T follicular helper cell (primary cell): Measurements from ENCODE around the gene GSTM2.

ENCODE experiments used
- DNase-seq: peaks from one replicate; pipeline ENCODE4 v3.0.0-alpha.2; 2020; ENCODE audit warnings: low read depth
- total RNA-seq, 2 experiments: gene quantifications; one replicate each; lab custom pipeline; 2026; lab: John Stamatoyannopoulos, UW

GSTM2 gene
- total RNA-seq: 0.96 to 14.5 reads per million in 2 experiments

DNA sequence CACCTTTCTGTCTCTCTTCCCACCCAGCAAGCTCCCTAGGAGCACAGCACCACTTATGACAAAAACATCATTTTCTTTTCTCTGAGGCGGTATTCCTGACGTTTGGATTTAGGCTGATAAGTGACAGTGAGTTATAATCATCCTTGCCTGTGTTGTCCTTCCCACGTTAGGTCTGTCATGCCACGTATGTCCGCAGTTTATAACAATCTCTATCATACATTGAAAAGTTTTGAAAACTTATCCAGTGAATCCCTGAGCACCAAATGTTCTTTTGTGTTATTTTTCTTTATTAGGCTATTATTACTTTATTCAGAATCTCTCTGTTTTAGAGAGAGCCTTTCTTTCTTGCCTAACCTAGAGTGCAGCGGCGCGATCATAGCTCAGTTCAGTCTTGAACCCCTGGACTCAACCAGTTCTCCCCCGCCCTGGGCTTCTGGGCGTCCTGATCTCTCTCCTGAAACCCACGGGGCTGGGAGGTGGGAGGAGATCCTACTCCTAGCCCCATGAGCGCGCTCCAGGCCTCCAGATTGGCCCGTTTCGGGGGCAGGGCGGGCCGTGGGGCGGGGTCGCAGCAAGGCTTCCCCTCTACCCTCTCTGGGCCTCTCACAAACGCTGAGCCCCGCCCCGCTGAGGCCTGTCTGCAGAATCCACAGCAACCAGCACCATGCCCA is at the start of gene GSTM2:
GSTM2 (plus strand) TSS at position 606 of the 671 bp plus-strand sequence; CDS start at position 665, 59 bp downstream.
- DNase-seq: peak; percentile 71

DNA sequence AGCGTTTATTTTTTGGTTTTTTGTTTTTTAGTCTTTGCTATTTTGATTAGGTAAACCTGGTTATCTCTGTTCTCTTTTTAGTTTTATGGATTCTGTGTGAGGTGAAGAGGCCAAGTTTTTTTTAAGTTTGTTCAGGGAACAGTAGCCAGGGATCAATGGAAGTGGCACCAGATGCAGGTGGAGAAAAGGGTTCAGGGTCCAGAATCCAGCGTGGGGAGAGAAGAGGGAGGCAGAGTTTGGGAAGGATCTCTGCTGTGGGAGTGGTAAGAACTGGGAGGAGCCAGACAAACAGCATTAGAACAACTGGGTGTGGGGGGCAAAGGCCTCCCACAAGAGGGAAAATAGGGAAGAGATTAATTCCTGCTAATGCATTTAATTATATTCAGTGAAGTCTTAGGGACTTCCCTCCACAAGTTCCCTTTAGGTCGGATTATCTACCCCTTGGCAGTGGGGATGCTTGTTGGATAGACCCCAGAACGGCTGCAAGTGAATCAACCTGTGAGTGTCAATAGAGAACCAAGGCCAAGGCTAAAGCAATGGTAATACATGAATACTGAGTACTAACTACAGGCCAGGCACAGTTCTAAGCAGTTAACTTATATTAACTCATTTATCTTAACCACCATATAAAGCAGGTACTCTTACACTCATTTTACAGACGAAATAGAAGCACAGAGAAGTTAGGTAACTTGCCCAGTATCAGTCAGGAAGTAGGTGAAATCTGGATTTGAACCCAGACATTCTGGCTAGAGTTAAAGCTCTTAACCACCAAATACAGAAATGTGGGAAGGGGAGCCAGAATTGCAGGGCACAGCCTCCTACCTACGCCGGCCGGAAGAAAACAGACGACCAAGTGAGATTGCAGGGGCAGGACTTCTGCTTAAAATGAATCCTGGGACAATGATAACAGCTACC is 48.9 kb upstream of the GSTM2 start:
- no peak for DNase-seq

DNA sequence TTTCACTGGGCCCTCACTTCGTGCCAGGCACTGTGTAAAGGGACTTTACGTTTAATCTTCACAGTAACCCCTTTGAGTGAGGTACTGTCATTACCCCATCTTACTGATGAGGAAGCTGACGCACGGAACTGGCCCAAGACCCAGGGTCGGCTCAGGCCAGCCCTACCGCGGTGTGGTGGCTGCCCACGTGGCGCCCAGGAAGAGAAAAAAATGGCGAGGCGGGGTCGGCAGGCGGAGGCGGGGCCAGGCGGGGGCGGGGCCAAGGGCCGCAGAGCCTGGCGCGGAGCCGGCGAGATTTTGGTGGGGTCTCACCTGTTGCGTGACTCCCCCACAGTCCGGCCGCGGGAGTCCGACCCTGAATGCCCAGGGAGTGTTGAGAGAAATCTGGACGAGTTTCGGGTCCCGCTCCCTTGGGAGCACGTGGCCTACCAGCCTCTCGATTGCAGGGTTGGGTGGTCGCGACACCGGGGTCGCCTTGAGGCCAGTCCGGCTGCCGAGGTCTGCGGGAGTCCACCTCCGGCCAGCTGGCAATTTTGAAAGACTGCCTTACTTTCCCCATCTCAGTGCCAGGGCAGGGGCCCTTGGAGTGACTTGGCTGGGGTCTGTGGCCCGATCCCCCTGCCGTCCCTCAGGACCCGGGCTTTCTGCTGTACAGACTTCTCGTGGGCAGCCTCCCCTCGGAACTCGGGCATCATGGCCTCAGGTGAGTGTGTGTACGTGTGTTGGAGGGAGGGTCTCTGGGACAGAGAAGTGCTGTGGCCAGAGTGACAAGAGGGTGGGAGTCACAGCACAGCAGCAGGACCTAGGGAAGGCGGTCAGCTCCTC is 48.1 kb upstream of the GSTM2 start, which contains the start of the genes AMPD2 and GNAT2:
AMPD2 (plus strand) TSS at position 262 of the 825 bp plus-strand sequence. CDS start 1,339 bp downstream, outside the sequence.
GNAT2 (minus strand) TSS at position 41 of the 825 bp plus-strand sequence. CDS start 6,746 bp downstream, outside the sequence.
- DNase-seq: peak; percentile 48

DNA sequence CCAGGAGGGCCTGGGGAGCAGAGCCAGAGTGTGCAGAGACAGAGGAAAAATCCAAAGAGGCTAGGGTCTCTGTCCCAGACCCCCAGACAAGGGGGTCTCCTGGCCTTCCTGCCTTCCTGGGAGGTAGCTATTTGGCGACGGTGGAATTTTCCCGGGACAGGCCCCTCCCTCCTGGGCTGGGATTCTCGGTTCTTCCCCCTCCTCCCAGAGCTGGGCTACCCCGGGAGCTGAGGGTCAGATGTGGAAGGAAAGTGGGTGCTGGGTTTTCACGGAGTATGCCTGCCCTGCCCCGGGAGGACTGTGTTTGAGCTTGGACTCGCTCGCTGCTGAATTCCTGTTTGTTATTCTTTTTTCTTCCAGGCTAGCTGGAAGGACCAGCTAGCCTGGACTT is 47.5 kb upstream of the GSTM2 start:
- no peak for DNase-seq

DNA sequence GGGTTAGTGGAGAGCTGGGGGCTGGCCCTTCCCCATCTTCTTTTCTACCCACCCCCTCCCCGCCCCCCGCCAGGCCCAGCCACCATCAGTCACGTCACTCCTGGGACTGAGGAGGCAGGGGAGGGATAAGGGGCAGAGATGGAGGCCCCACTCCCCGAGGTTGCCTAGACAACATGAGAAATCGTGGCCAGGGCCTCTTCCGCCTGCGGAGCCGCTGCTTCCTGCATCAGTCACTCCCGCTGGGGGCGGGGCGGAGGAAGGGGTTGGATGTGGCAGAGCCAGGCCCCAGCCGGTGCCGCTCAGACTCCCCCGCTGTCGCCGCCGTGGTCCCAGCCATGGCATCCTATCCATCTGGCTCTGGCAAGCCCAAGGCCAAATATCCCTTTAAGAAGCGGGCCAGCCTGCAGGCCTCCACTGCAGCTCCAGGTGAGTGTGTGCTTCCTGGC is 47.0 kb upstream of the GSTM2 start:
- DNase-seq: peak; percentile 95

DNA sequence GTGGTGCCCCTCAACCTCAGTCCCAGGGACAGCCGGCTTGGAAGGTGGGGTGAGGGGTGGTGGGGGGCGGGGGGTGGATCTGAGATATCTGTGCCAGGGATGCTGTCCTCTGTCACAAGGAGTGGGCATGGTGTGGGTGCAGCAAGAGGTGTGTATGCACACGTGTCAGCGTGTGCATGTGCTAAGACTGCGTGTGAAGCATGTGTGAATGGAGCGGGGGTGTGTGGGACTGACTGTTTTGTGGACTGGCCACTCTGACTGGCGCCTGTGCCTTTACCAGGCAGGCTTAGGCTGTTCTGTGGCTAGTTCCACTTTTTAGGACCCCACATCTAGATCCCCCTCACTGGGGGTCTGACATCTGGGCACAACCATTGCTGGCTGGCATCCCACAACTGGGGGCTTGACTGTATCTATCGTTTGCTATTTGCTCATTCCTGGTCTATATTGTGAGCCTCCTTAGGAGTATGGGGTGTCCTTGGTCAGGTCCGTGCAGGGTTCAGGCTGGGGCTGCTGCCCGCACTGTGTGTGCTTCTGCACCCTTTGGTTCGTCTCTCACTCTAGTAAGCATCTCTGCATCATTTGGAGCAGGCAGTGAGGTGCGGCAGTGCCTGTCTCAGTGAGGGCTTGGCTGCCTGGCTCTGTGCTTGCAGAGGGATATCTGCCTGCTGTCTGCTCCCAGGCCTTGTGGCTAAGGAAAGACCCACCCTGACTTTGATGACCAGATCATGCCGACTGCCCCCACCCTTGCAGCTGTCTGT is 46.3 kb upstream of the GSTM2 start:
- DNase-seq: no peak

DNA sequence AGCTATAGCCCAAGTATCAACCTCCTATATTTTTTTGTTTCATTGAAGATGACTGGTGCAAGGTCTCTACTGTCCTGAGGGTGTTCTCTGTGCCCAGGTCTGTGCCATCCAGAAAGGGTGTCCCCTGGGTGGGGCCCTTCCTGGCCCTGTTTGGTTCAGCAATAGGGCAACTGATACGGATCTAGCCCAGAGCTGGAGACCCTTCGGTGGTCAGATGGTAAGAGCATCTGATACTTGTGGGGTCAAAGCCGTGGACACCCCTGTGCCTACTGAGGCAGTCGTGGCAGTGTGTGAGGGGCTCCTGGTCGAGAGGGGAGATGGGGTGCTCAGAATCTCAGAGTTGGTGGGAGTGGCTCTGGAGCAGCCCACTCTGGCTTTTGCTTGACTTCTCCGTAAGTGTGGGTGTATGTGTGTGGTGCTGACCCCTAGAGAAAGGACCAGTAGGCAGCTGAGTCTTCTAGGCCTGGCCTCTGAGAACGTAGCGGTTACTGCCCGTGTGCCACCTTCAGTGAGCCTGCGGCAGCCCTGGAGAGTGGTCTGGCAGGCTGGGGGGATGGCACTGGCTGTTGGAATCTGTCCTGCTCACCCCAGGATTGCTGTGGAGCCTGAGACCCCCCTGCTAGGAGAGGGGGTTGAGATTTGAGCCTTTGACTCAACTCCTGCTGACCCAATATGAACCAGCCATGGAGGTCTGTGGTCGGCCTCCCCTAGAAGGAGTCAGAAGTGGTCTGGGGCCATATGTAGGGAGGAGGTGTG is 45.5 kb upstream of the GSTM2 start:
- DNase-seq: no peak

DNA sequence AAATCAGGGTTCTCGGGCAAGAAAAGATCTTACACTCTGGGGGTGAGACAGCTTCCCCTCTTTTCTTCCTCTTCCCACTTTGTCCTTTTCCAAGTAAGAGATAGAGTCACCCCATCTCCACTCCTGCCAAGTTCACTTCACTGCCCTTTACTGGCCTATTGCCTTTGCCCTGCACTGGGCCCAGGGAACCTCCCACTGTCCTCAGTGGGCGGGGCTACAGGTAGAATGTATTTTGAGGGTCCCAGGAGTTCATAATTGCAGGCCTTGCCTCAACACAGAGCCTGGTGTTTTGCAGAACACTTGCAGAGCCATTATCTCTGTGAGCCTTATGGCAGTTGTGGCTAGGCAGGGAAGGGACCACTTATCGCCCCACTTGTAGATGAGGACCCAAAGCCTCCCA is 45.0 kb upstream of the GSTM2 start:
- DNase-seq: no peak

DNA sequence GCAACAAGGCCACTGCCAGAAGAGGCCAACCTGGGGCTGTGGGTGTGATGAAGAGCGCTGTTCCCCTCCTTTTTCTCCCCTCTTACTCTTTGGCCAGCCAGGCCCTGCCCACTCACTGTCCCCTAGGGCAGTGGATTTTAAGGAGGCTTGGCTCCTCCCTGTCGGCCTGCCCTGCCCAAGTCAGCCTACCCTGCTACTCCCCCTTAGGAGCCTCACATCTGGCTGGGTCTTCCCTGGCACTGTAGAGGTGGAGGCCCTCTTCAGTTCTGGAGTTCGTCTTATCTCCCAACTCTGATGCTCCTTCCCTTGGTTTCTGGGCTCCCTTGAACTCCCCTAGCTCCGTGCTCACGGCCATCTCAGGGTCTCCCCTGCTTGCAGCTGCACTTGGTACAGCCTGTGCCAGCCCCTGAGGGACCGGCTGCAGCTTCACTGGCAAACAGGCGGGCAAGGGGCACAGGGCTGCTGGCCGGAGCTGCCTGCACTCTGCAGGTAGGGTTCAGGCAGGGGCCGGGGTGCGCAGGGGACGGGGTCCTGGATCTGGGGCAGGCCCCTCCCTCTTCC is 44.2 kb upstream of the GSTM2 start:
- DNase-seq: no peak

DNA sequence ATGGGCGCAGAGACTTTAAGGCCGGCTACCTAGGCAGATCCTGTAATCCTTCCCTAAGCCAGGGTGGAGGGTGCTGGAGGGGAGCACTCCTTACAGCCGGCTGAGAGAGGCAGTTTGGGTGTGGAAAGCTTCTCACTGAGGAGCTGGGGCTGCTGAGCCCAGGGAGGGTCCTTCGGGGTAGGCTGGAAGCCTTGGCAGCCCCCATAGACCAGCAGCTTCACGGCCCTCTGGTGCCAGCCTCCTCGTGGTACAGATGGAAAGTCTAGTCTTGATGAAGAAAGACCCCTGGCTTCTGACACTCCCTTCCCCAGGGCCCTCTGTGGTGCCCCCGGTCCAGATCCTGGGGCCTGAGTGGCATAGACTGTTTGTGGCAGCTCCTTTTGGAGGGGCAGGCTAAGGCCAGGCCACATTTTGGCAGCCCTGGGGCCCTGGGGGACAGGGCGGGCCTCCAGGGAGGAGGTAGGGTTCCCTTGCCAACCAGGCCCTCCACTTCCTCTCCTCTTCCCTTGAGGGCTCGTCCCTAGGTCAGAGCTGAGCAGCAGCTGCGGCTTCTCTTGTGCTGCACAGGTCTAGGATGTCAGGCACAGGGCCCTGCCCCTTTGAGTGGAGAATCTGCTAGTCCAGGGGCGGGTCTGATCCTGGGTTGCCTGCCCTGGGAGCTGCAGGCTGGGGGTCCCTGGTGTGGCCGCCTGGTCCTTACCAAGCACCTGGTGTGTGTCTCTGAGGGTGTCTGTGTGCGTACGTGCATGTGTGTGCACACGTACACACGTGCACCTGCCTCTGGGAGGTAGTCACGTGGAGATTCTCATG is 43.5 kb upstream of the GSTM2 start:
- DNase-seq: no peak

DNA sequence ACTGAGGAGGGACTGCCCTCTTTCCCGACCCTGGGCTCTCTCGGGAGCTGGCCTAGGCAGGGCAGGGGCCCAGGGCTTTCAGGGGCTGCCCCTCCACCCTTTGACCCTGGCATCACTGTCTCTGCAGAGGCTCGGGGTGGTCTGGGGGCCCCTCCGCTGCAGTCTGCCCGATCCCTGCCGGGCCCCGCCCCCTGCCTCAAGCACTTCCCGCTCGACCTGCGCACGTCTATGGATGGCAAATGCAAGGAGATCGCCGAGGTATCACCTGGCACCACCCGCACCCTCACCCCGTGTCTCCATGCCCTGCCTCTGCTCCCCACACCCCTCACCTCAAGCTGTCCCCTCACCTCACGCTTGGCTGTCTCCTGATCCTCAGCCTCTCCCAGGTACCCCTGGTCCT is 42.7 kb upstream of the GSTM2 start:
- no peak for DNase-seq

DNA sequence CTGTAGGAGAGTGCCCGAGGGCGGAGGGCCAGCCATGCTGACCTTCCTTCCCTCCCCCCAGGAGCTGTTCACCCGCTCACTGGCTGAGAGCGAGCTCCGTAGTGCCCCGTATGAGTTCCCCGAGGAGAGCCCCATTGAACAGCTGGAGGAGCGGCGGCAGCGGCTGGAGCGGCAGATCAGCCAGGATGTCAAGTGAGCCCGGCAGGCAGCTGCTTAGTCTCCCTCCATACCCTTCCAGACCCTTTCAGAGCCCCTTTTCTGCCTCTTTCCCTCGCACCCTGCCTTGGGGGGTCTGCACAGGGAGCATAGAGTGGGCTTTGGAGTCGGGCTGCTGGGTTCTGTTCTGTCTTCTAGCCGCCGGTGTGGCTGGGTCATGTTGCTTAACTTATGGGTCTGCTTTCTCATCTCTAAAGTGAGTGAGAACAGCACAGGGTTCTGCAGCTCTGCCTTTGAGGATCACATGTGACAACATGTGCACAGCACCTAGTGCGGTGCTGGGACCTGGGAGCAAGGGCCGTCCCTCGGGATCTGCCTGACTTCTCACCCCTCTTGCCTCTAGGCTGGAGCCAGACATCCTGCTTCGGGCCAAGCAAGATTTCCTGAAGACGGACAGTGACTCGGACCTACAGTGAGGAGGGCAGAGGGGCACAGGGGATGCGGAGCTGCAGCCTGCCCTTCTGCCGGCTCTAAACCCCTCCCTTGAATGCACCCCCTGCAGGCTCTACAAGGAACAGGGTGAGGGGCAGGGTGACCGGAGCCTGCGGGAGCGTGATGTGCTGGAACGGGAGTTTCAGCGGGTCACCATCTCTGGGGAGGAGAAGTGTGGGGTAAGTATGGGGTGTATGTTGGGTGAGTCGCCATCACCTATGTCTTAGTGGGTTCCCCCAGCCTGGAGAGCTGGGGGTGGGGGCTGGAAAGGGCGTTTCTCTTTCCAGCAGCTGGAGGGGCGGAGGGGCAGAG is 42.0 kb upstream of the GSTM2 start:
- no peak for DNase-seq

DNA sequence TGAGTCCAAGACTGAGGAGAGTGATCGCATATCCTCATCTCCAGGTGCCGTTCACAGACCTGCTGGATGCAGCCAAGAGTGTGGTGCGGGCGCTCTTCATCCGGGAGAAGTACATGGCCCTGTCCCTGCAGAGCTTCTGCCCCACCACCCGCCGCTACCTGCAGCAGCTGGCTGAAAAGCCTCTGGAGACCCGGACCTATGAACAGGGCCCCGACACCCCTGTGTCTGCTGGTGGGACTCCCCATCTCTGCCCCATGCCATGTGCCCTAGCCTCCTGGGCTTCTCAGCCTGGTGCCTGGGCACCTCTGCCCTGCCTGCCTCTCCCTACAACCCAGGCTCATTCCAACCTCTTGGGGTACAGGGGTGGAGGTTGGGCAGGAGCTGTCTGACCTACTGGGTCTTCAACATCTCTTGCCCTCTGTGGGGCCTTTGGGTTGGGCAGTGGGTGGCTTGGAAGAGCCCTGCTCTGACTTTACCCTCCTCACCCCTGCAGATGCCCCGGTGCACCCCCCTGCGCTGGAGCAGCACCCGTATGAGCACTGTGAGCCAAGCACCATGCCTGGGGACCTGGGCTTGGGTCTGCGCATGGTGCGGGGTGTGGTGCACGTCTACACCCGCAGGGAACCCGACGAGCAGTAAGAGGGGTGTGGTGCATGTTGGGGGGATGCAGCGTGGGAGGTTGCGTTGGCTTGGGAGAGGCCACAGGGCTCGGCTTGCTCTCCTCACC is 41.0 kb upstream of the GSTM2 start:
- DNase-seq: no peak

DNA sequence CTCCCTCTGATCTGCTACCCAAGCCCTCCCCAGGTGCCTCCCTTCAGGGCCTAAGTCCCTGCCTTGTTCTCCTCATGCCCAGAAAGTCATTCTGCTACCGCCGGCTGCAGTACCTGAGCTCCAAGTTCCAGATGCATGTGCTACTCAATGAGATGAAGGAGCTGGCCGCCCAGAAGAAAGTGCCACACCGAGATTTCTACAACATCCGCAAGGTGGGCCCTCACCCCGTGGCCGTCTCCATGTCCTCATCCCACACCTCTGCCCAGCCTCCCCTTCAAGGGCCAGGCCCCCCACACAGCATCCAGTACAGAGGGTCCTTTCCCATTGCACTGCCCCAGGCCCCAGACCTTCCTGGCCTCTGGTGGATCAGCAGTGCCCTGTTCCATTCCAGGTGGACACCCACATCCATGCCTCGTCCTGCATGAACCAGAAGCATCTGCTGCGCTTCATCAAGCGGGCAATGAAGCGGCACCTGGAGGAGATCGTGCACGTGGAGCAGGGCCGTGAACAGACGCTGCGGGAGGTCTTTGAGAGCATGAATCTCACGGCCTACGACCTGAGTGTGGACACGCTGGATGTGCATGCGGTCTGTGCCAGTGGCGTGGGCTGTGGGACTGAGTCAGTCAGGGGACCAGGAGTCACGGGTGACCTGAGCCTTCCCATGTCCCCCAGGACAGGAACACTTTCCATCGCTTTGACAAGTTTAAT is 40.0 kb upstream of the GSTM2 start:
- no peak for DNase-seq

DNA sequence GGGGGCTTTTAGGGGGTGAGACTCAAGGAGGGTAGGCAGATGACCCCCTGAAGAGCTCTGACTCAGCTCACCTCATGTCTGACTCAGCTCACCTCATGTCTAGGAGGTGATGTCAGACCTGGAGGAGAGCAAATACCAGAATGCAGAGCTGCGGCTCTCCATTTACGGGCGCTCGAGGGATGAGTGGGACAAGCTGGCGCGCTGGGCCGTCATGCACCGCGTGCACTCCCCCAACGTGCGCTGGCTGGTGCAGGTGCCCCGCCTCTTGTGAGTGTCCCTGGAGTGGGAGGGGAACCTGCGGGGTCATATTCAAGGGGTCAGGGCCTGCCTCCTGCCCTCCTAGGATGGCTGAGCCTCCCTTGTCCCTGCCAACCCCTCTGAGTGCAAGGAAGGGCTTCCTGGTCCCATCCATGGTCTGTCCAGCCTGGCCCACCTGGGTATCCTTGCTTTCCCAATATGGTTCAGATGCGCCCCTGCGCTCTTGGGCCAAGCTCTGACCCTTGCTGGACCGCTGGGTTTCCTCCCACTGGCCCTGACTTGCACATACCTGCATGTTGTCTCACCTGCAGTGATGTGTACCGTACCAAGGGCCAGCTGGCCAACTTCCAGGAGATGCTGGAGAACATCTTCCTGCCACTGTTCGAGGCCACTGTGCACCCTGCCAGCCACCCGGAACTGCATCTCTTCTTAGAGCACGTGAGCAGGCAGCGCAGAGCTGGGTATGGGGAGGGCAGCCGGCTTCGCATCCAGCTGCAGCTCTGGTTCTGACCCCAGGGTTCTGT is 39.1 kb upstream of the GSTM2 start:
- DNase-seq: no peak
